PC-3 (cell line): ENCODE data around the gene PRIM2.
"Not testable (repeated sequence)": the region's sequence is repeated elsewhere in the genome, so short reads cannot be mapped to it uniquely, and the experiment has no call there.

Experiments used
- EZH2 ChIP-seq: fragments of 300-600 bp; sonication (generic); IDR thresholded peaks from one replicate; pipeline ENCODE4 v1.6.1; 2017; ENCODE audit warnings: antibody characterized with exemption, mild to moderate bottlenecking, low read length; ENCODE audit not compliant: unreplicated experiment
- EZH2phosphoT487 ChIP-seq: fragments of 300-600 bp; sonication (generic); IDR thresholded peaks from 2 replicates; pipeline ENCODE4 v1.6.1; 2018; ENCODE audit warnings: mild to moderate bottlenecking, antibody characterized with exemption, low read length, borderline replicate concordance
- TF ChIP-seq, protein P1 (sequence below): fragments of 300-600 bp; sonication (generic); conservative IDR thresholded peaks from 2 replicates; pipeline ENCODE4 v1.5.1; 2017; ENCODE audit warnings: antibody characterized with exemption, low read depth, mild to moderate bottlenecking, low read length

DNA sequence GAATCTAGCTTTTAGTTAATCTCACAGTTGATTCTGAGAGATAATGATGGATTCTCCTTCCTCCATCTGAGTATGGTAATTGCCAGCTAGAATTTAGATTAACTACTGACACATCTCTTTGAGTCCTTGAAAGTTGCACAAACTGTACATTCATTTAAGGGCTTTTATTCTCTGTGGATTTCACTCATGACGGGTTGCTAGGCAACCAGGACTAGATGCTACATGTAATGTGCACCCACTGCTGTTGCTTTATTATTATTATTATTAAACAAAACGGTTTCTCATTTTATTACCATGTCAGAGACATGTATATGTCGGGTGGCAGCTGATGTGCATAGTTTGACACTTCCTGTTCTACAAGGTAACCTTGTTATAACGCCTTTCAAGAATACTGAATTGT lies 193.0 kb downstream of the PRIM2 start:
- TF ChIP-seq, protein P1, sequence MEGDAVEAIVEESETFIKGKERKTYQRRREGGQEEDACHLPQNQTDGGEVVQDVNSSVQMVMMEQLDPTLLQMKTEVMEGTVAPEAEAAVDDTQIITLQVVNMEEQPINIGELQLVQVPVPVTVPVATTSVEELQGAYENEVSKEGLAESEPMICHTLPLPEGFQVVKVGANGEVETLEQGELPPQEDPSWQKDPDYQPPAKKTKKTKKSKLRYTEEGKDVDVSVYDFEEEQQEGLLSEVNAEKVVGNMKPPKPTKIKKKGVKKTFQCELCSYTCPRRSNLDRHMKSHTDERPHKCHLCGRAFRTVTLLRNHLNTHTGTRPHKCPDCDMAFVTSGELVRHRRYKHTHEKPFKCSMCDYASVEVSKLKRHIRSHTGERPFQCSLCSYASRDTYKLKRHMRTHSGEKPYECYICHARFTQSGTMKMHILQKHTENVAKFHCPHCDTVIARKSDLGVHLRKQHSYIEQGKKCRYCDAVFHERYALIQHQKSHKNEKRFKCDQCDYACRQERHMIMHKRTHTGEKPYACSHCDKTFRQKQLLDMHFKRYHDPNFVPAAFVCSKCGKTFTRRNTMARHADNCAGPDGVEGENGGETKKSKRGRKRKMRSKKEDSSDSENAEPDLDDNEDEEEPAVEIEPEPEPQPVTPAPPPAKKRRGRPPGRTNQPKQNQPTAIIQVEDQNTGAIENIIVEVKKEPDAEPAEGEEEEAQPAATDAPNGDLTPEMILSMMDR: not testable (repeated sequence)
- TF ChIP-seq EZH2, EZH2phosphoT487: not testable (repeated sequence)
